ENCODE results near the gene GABPA.
A peak's percentile ranks its signal among the peaks of the same experiment; 100 is the strongest.
"Not testable (repeated sequence)": the region's sequence is repeated elsewhere in the genome, so short reads cannot be mapped to it uniquely, and the experiment has no call there.

GABPA gene

GRCh38 chr21:25734904-25735645, at the start of gene GABPA, which contains the start of gene ATP5PF:
TSS of gene GABPA (plus strand) at chr21:25734972. CDS start at chr21:25741599, 6,627 bp downstream.
TSS of gene ATP5PF (minus strand) at chr21:25734904. CDS start at chr21:25729794, 5,110 bp downstream.
- peak; percentile 97 for DNase-seq

- DNase-seq, result no peak
Observed at GRCh38 chr21:25687787-25688186, 47.0 kb upstream of the GABPA start.

GRCh38 chr21:25688275-25689155, 46.3 kb upstream of the GABPA start:
- DNase-seq, result no peak

GRCh38 chr21:25689226-25689625, 45.5 kb upstream of the GABPA start:
- DNase-seq, result no peak

GRCh38 chr21:25691976-25692375, 42.8 kb upstream of the GABPA start:
- no peak for DNase-seq

GRCh38 chr21:25695461-25695860, 39.3 kb upstream of the GABPA start:
- not testable (repeated sequence) for DNase-seq

- no peak for DNase-seq
Observed at GRCh38 chr21:25700741-25701140, 34.0 kb upstream of the GABPA start.

GRCh38 chr21:25701529-25701928, 33.2 kb upstream of the GABPA start:
- no peak for DNase-seq

- DNase-seq, result peak; percentile 28
Observed at GRCh38 chr21:25708467-25709065, 26.2 kb upstream of the GABPA start.

- DNase-seq, result no peak
Observed at GRCh38 chr21:25709684-25710265, 25.0 kb upstream of the GABPA start.

- DNase-seq, result no peak
Observed at GRCh38 chr21:25710550-25710949, 24.2 kb upstream of the GABPA start.

GRCh38 chr21:25714066-25714465, 20.7 kb upstream of the GABPA start:
- not testable (repeated sequence) for DNase-seq

- DNase-seq, result no peak
Observed at GRCh38 chr21:25717491-25718147, 17.2 kb upstream of the GABPA start.

GRCh38 chr21:25721987-25722386, 12.8 kb upstream of the GABPA start:
- DNase-seq, result no peak

GRCh38 chr21:25722631-25723030, 12.1 kb upstream of the GABPA start:
- no peak for DNase-seq

- no peak for DNase-seq
Observed at GRCh38 chr21:25732091-25732760, 2.5 kb upstream of the GABPA start.

- DNase-seq, result no peak
Observed at GRCh38 chr21:25733859-25734653, 716 bp upstream of the GABPA start.

GRCh38 chr21:25734654-25734903, 193 bp upstream of the GABPA start:
- DNase-seq, result no peak

GRCh38 chr21:25735646-25736597, 1.1 kb downstream of the GABPA start:
- DNase-seq, result peak; percentile 68

GRCh38 chr21:25737421-25737820, 2.6 kb downstream of the GABPA start:
- no peak for DNase-seq

All from NCI-H2107 (cell line).